GM23338 (cell line): ENCODE data around the gene VIL1. TPM values are rescaled to one million over a fixed set of nuclear protein-coding genes. Genes with fewer than 3 reads are reported as not detected.

ENCODE experiments used
- ATAC-seq: fragments of 200-7000 bp; cut with Tn5 transposase; 3 replicates; pipeline ENCODE4 v1.9.1; 2020
- DNase-seq: peaks from one replicate; pipeline ENCODE4 v3.0.0-alpha.2; 2015; ENCODE audit warnings: low spot score
- H2AFZ ChIP-seq: fragments of 200-600 bp; sonication (generic); 2 replicates; pipeline ENCODE4 v1.8.0; 2016; ENCODE audit warnings: antibody characterized with exemption, mild to moderate bottlenecking, moderate library complexity
- H3F3A ChIP-seq: fragments of 200-600 bp; sonication (generic); replicated peaks from 2 replicates; pipeline ENCODE4 v1.8.0; 2017; ENCODE audit warnings: antibody characterized with exemption, mixed run types, low read depth
- H3K27ac ChIP-seq: fragments of 200-600 bp; sonication (generic); 2 replicates; pipeline ENCODE4 v1.6.1; 2016; ENCODE audit warnings: low read depth
- H3K27me3 ChIP-seq: fragments of 200-600 bp; sonication (generic); 2 replicates; pipeline ENCODE4 v1.8.0; 2016; ENCODE audit warnings: mild to moderate bottlenecking, mixed run types, moderate library complexity; ENCODE audit not compliant: insufficient read depth
- H3K36me3 ChIP-seq: fragments of 200-600 bp; sonication (generic); 2 replicates; pipeline ENCODE4 v1.8.0; 2016; ENCODE audit warnings: mild to moderate bottlenecking; ENCODE audit not compliant: insufficient read depth
- H3K4me1 ChIP-seq: fragments of 200-600 bp; sonication (generic); 2 replicates; pipeline ENCODE4 v1.8.0; 2016; ENCODE audit warnings: mild to moderate bottlenecking, moderate library complexity; ENCODE audit not compliant: insufficient read depth
- H3K4me2 ChIP-seq: fragments of 200-600 bp; sonication (generic); 2 replicates; pipeline ENCODE4 v1.7.1; 2017; ENCODE audit warnings: mixed run types
- H3K4me3 ChIP-seq: fragments of 200-600 bp; sonication (generic); 2 replicates; pipeline ENCODE4 v1.6.1; 2016; ENCODE audit warnings: mixed run types
- H3K79me2 ChIP-seq: fragments of 200-600 bp; sonication (generic); replicated peaks from 2 replicates; pipeline ENCODE4 v1.8.0; 2017; ENCODE audit warnings: mild to moderate bottlenecking; ENCODE audit not compliant: insufficient read depth
- H3K9me2 ChIP-seq: fragments of 200-600 bp; sonication (generic); 2 replicates; pipeline ENCODE4 v1.8.0; 2017; ENCODE audit not compliant: insufficient read depth
- H4K20me1 ChIP-seq: fragments of 200-600 bp; sonication (generic); replicated peaks from 2 replicates; pipeline ENCODE4 v1.8.0; 2017; ENCODE audit warnings: mild to moderate bottlenecking; ENCODE audit not compliant: insufficient read depth
- H3K27ac Mint-ChIP-seq: 2 replicates; pipeline ENCODE4 v1.8.0; 2020; ENCODE audit warnings: inconsistent platforms, mild to moderate bottlenecking, moderate library complexity, mixed read lengths
- H3K27me3 Mint-ChIP-seq: 3 replicates; pipeline ENCODE4 v1.8.0; 2022; ENCODE audit warnings: low read depth, mild to moderate bottlenecking, moderate library complexity, mixed read lengths, inconsistent platforms; ENCODE audit not compliant: insufficient read depth, poor library complexity
- H3K36me3 Mint-ChIP-seq: 3 replicates; pipeline ENCODE4 v1.8.0; 2021; ENCODE audit warnings: low read depth, mild to moderate bottlenecking, inconsistent platforms, moderate library complexity, mixed read lengths
- H3K4me1 Mint-ChIP-seq: 3 replicates; pipeline ENCODE4 v1.8.0; 2020; ENCODE audit warnings: mild to moderate bottlenecking, inconsistent platforms, mixed read lengths
- H3K4me3 Mint-ChIP-seq: 3 replicates; pipeline ENCODE4 v1.8.0; 2021; ENCODE audit warnings: moderate library complexity, mild to moderate bottlenecking, inconsistent platforms, mixed read lengths
- H3K9me3 Mint-ChIP-seq: 3 replicates; pipeline ENCODE4 v1.8.0; 2020; ENCODE audit warnings: moderate library complexity, mild to moderate bottlenecking, inconsistent platforms, mixed read lengths
- CREB1 ChIP-seq: fragments of 250-450 bp; sonication (Bioruptor Pico); IDR thresholded peaks from 2 replicates; pipeline ENCODE4 v1.5.0; 2020; ENCODE audit warnings: low read depth, mild to moderate bottlenecking, moderate library complexity
- CTCF ChIP-seq, 2 experiments: fragments of 200-600 bp in 1 of 2; sonication (generic) in 1 of 2; conservative IDR thresholded peaks; 2 replicates each; pipeline versions ENCODE4 v1.5.1 to v1.6.1; 2016 to 2017; ENCODE audit warnings: antibody characterized with exemption in 2 of 2, low read depth in 2 of 2, mild to moderate bottlenecking in 2 of 2, moderate library complexity in 1 of 2
- ETS1 ChIP-seq: IDR thresholded peaks from 2 replicates; pipeline ENCODE4 v1.6.1; 2016; ENCODE audit warnings: antibody characterized with exemption
- EZH2 ChIP-seq: fragments of 200-600 bp; sonication (generic); IDR thresholded peaks from one replicate; pipeline ENCODE4 v1.8.0; 2017; ENCODE audit warnings: antibody characterized with exemption, mild to moderate bottlenecking, low read depth; ENCODE audit not compliant: unreplicated experiment
- EZH2phosphoT487 ChIP-seq: fragments of 200-600 bp; sonication (generic); IDR thresholded peaks from one replicate; pipeline ENCODE4 v1.8.1; 2018; ENCODE audit warnings: antibody characterized with exemption; ENCODE audit not compliant: unreplicated experiment
- JUNB ChIP-seq: IDR thresholded peaks from one replicate; pipeline ENCODE4 v1.6.1; 2016; ENCODE audit warnings: antibody characterized with exemption; ENCODE audit not compliant: unreplicated experiment
- NANOG ChIP-seq: IDR thresholded peaks from 2 replicates; pipeline ENCODE4 v1.6.1; 2016; ENCODE audit warnings: antibody characterized with exemption, borderline replicate concordance
- REST ChIP-seq: IDR thresholded peaks from one replicate; pipeline ENCODE4 v1.6.1; 2018; ENCODE audit warnings: antibody characterized with exemption; ENCODE audit not compliant: unreplicated experiment
- STAT1 ChIP-seq: IDR thresholded peaks from one replicate; pipeline ENCODE4 v1.6.1; 2016; ENCODE audit warnings: antibody characterized with exemption; ENCODE audit not compliant: unreplicated experiment
- ZNF331 ChIP-seq: fragments of 250-450 bp; sonication (Bioruptor Pico); IDR thresholded peaks from 2 replicates; pipeline ENCODE4 v1.5.0; 2020; ENCODE audit warnings: low read depth, mild to moderate bottlenecking, moderate library complexity
- polyA plus RNA-seq: library from polyadenylated mRNA; unstranded; fragments of >200 nt; fragmentation: Nextera tagmentation; extraction: Ambion mirVana; gene quantifications from 2 replicates; pipeline ENCODE4 v1.2.1, GENCODE V29; 2016
- total RNA-seq: library from RNA; depleted of rRNA; stranded (reverse); fragments of >200 nt; shearing (Covaris generic); gene quantifications from 2 replicates; pipeline ENCODE4 v1.2.3, GENCODE V29; 2014

Gene VIL1
- total and polyA plus RNA-seq, 2 experiments from 2014 or later: 3.5 to 5.9 TPM

GRCh38 chr2:218396688-218397462, 22.0 kb upstream of the VIL1 start:
- Mint-ChIP-seq H3K36me3 (no peaks in the 10 kb centered on the region), H3K27ac (no peak overlapping the region), H3K9me3 (no peaks in the 10 kb centered on the region), H3K4me1 (peaks cover 27% of the 10 kb centered on the region; the same call in 2 of the 3 replicates), H3K4me3 (peak overlapping the region; percentile 88), H3K27me3 (peaks cover 53% of the 10 kb centered on the region)
- peak overlapping the region; percentile 82 for H3K4me3 ChIP-seq
- TF ChIP-seq ETS1 (no peak), EZH2phosphoT487 (peak; percentile 37), STAT1 (no peak), JUNB (no peak), NANOG (no peak), CTCF (conservative IDR thresholded peaks at IDR 0.05; ENCODE audit: low read depth in 2 of 2) (no peak), EZH2 (peak; percentile 56)
- no peaks in the 10 kb centered on the region for H3K36me3 ChIP-seq
- peaks cover 19% of the 10 kb centered on the region; the same call in 1 of the 2 replicates for H3K4me1 ChIP-seq
- H3K9me2 ChIP-seq: no peaks in the 10 kb centered on the region
- H3K79me2 ChIP-seq: no peaks in the 10 kb centered on the region
- no peak overlapping the region for H3K27ac ChIP-seq
- H2AFZ ChIP-seq: peak overlapping the region; percentile 99
- peaks cover 38% of the 10 kb centered on the region for H3K27me3 ChIP-seq
- H4K20me1 ChIP-seq: no peaks in the 10 kb centered on the region
- DNase-seq (peak; percentile 47), ATAC-seq (no peak)
- peaks cover 3% of the 10 kb centered on the region; the same call in 1 of the 2 replicates for H3F3A ChIP-seq
- H3K4me2 ChIP-seq: peak overlapping the region; percentile 75

GRCh38 chr2:218397463-218397819, 21.5 kb upstream of the VIL1 start:
- H3K4me1 ChIP-seq: peaks cover 19% of the 10 kb centered on the region; the same call in 1 of the 2 replicates
- Mint-ChIP-seq H3K4me3 (peak overlapping the region; percentile 88), H3K27me3 (peaks cover 50% of the 10 kb centered on the region), H3K27ac (no peak overlapping the region), H3K36me3 (no peaks in the 10 kb centered on the region), H3K4me1 (peaks cover 27% of the 10 kb centered on the region; the same call in 2 of the 3 replicates), H3K9me3 (no peaks in the 10 kb centered on the region)
- H2AFZ ChIP-seq: peak overlapping the region; percentile 99
- no peaks in the 10 kb centered on the region for H3K9me2 ChIP-seq
- no peaks in the 10 kb centered on the region for H3K36me3 ChIP-seq
- ATAC-seq: no peak
- peaks cover 3% of the 10 kb centered on the region; the same call in 1 of the 2 replicates for H3F3A ChIP-seq
- no peak overlapping the region for H3K27ac ChIP-seq
- peak overlapping the region; percentile 75 for H3K4me2 ChIP-seq
- no peaks in the 10 kb centered on the region for H4K20me1 ChIP-seq
- no peaks in the 10 kb centered on the region for H3K79me2 ChIP-seq
- peak overlapping the region; percentile 82 for H3K4me3 ChIP-seq
- no peak for DNase-seq
- TF ChIP-seq JUNB (peak; percentile 17), ZNF331 (CRISPR knock-in tag) (no peak), ETS1 (no peak), STAT1 (no peak), CREB1 (CRISPR knock-in tag) (no peak), REST (no peak)
- H3K27me3 ChIP-seq: peaks cover 38% of the 10 kb centered on the region
